Neural progenitor cell (in vitro differentiated cells): ENCODE results near the gene RLN3. TPM values are rescaled to one million over a fixed set of nuclear protein-coding genes. Genes with fewer than 3 reads are reported as not detected.

Source experiments
- DNase-seq: peaks from one replicate; pipeline ENCODE4 v3.0.0-alpha.2; 2016; ENCODE audit warnings: low spot score
- H2AFZ ChIP-seq: fragments of 200-600 bp; sonication (generic); replicated peaks from 2 replicates; pipeline ENCODE4 v1.6.1; 2016; ENCODE audit warnings: antibody characterized with exemption
- H3F3A ChIP-seq: fragments of 200-600 bp; sonication (generic); 2 replicates; pipeline ENCODE4 v1.6.1; 2016; ENCODE audit warnings: antibody characterized with exemption, low read depth
- H3K27ac ChIP-seq: fragments of 200-600 bp; sonication (generic); 2 replicates; pipeline ENCODE4 v1.5.1; 2016; ENCODE audit warnings: mild to moderate bottlenecking
- H3K27me3 ChIP-seq: fragments of 200-600 bp; sonication (generic); 2 replicates; pipeline ENCODE4 v1.6.1; 2016; ENCODE audit warnings: mild to moderate bottlenecking, moderate library complexity
- H3K36me3 ChIP-seq: fragments of 200-600 bp; sonication (generic); 2 replicates; pipeline ENCODE4 v1.5.1; 2016
- H3K4me1 ChIP-seq: fragments of 200-600 bp; sonication (generic); 2 replicates; pipeline ENCODE4 v1.6.1; 2016; ENCODE audit warnings: mixed run types
- H3K4me2 ChIP-seq: fragments of 200-600 bp; sonication (generic); 2 replicates; pipeline ENCODE4 v1.6.1; 2016
- H3K4me3 ChIP-seq: fragments of 200-600 bp; sonication (generic); 2 replicates; pipeline ENCODE4 v1.5.1; 2016
- H3K79me2 ChIP-seq: fragments of 200-600 bp; sonication (generic); 2 replicates; pipeline ENCODE4 v1.6.1; 2016; ENCODE audit warnings: low read depth
- H3K9ac ChIP-seq: fragments of 200-600 bp; sonication (generic); 2 replicates; pipeline ENCODE4 v1.6.1; 2016
- H3K9me3 ChIP-seq: fragments of 200-600 bp; sonication (generic); 2 replicates; pipeline ENCODE4 v1.5.1; 2016; ENCODE audit warnings: low read depth
- H4K20me1 ChIP-seq: fragments of 200-600 bp; sonication (generic); 2 replicates; pipeline ENCODE4 v1.6.1; 2016; ENCODE audit warnings: low read depth
- H3K27ac Mint-ChIP-seq: 3 replicates; pipeline ENCODE4 v1.8.0; 2021; ENCODE audit warnings: mixed read lengths
- H3K27me3 Mint-ChIP-seq: 2 replicates; pipeline ENCODE4 v1.8.0; 2022; ENCODE audit warnings: low read depth, mild to moderate bottlenecking, inconsistent platforms, moderate library complexity, mixed read lengths; ENCODE audit not compliant: insufficient read depth
- H3K36me3 Mint-ChIP-seq: 3 replicates; pipeline ENCODE4 v1.8.0; 2021; ENCODE audit warnings: mixed read lengths
- H3K4me1 Mint-ChIP-seq: 3 replicates; pipeline ENCODE4 v1.8.0; 2021; ENCODE audit warnings: mixed read lengths
- H3K4me3 Mint-ChIP-seq: 3 replicates; pipeline ENCODE4 v1.8.0; 2021; ENCODE audit warnings: mild to moderate bottlenecking, moderate library complexity, mixed read lengths
- H3K9me3 Mint-ChIP-seq: 3 replicates; pipeline ENCODE4 v1.8.0; 2020; ENCODE audit warnings: mixed read lengths
- EZH2 ChIP-seq: fragments of 200-600 bp; sonication (generic); IDR thresholded peaks from 2 replicates; pipeline ENCODE4 v1.6.1; 2017; ENCODE audit warnings: antibody characterized with exemption, mild to moderate bottlenecking, moderate library complexity
- EZH2phosphoT487 ChIP-seq: fragments of 200-600 bp; sonication (generic); IDR thresholded peaks from 2 replicates; pipeline ENCODE4 v1.6.1; 2017; ENCODE audit warnings: antibody characterized with exemption
- total RNA-seq: library from RNA; depleted of rRNA; stranded (reverse); fragments of >200 nt; gene quantifications from 2 replicates; pipeline ENCODE4 v1.2.3, GENCODE V29; 2015; ENCODE audit warnings: low replicate concordance
- TF ChIP-seq, protein P1 (sequence below): fragments of 200-600 bp; sonication (generic); IDR thresholded peaks from 2 replicates; pipeline ENCODE4 v1.5.1; 2017; ENCODE audit warnings: antibody characterized with exemption, mild to moderate bottlenecking

The RLN3 gene
- total RNA-seq, 1 donor from 2014 or later = not detected

DNA sequence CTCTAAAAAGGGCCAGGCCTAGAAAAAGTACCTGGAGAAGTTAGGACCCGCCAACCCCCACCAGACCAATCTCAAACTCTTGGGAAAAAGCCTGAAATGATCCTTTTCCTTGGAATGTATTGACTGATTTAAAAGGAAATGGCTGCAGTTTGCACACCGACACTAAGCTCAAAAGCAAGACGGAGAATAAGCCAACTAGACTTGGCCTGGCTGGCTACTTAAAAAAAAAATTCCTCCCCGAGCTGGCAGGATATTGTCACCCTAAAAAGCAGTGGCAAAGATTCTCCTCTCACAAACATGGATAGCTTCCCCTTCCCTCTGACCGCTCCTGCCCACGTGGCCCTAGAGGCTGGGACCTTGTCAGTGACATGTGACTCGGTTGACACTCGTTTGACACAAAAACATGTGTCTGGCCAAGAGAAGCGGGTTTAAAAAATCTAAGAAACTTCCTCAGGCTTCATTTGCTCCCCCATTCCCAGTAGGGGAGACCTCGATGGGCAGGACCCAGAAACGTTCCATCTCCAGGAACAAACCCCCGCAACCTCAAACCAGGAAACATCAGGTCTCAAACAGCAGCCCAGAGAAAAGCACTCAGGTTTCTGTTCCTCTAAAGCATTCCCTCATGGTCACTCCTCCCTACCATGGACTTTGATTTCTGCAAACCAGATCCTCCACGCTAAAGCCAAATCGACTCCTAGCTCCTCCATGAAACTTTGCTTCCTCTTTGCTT is 23.2 kb upstream of the RLN3 start:
- Histone ChIP-seq H3K27ac (no peak overlapping the region), H3F3A (peaks cover 15% of the 10 kb centered on the region), H3K9me3 (no peaks in the 10 kb centered on the region), H3K79me2 (peaks cover 31% of the 10 kb centered on the region), H2AFZ (no peak overlapping the region), H3K4me1 (no peaks in the 10 kb centered on the region), H3K36me3 (no peaks in the 10 kb centered on the region), H3K4me3 (peak overlapping the region; percentile 92), H3K9ac (no peak overlapping the region), H3K4me2 (no peak overlapping the region), H3K27me3 (no peaks in the 10 kb centered on the region), H4K20me1 (peaks cover 6% of the 10 kb centered on the region)
- Mint-ChIP-seq H3K9me3 (peaks cover 5% of the 10 kb centered on the region), H3K27ac (peak overlapping the region; percentile 87), H3K36me3 (peaks cover 7% of the 10 kb centered on the region), H3K4me3 (peak overlapping the region; percentile 83), H3K27me3 (peaks cover 14% of the 10 kb centered on the region), H3K4me1 (peaks cover 22% of the 10 kb centered on the region)
- no peak for DNase-seq
- no peak for TF ChIP-seq EZH2phosphoT487
- TF ChIP-seq, protein P1, sequence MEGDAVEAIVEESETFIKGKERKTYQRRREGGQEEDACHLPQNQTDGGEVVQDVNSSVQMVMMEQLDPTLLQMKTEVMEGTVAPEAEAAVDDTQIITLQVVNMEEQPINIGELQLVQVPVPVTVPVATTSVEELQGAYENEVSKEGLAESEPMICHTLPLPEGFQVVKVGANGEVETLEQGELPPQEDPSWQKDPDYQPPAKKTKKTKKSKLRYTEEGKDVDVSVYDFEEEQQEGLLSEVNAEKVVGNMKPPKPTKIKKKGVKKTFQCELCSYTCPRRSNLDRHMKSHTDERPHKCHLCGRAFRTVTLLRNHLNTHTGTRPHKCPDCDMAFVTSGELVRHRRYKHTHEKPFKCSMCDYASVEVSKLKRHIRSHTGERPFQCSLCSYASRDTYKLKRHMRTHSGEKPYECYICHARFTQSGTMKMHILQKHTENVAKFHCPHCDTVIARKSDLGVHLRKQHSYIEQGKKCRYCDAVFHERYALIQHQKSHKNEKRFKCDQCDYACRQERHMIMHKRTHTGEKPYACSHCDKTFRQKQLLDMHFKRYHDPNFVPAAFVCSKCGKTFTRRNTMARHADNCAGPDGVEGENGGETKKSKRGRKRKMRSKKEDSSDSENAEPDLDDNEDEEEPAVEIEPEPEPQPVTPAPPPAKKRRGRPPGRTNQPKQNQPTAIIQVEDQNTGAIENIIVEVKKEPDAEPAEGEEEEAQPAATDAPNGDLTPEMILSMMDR = no peak

DNA sequence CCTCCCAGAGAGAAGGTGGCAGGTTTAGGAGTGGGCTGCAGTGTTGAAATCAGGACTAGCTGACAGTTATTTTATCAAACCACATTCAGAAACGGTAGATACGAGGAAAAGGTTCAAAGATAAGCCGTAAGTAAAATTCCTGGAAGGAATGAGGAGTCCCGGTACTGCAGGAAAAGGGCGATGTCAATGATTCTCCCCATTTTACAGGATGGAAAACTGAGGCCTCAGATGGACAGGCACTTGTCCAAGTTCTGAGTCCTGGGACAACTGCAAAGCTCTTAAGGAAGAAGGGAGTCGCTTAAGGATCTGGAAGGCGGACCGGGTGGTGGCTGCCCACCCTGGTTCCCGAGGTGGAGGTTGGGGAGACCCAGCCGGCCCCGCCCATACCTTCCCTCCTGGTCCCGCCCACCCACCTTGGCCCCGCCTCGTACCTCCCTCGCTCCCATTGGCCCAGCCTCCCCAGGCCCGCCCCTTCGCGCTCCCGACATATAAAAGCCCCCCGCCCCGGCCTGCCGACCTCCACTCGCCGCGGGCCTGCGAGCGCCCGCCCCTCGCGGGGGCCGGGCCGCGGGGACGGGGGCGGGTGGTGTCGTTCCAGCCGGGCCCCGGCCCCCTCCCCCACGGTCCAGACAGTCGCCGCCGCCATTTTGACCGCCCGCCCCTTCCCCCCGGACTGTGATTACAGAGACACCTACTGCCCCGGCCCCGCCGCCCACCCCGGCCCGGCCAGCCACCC is 22.4 kb upstream of the RLN3 start:
- TF ChIP-seq, protein P1 = no peak
- no peak for TF ChIP-seq EZH2phosphoT487
- TF ChIP-seq EZH2 = no peak
- H3K36me3 Mint-ChIP-seq = peaks cover 4% of the 10 kb centered on the region
- Histone ChIP-seq H3K4me2 (peak overlapping the region; percentile 76), H3K4me1 (no peaks in the 10 kb centered on the region), H4K20me1 (peaks cover 6% of the 10 kb centered on the region), H3K27ac (peak overlapping the region; percentile 93), H2AFZ (peak overlapping the region; percentile 86), H3K79me2 (peaks cover 23% of the 10 kb centered on the region), H3F3A (peaks cover 15% of the 10 kb centered on the region), H3K4me3 (peak overlapping the region; percentile 92), H3K27me3 (no peaks in the 10 kb centered on the region), H3K9me3 (no peaks in the 10 kb centered on the region), H3K9ac (peak overlapping the region; percentile 79), H3K36me3 (no peaks in the 10 kb centered on the region)
- H3K4me3 Mint-ChIP-seq = peak overlapping the region; percentile 94
- peak overlapping the region; percentile 87 for H3K27ac Mint-ChIP-seq
- H3K27me3 Mint-ChIP-seq = peaks cover 14% of the 10 kb centered on the region
- peaks cover 2% of the 10 kb centered on the region for H3K9me3 Mint-ChIP-seq
- H3K4me1 Mint-ChIP-seq = peaks cover 22% of the 10 kb centered on the region
- DNase-seq = peak; percentile 94

DNA sequence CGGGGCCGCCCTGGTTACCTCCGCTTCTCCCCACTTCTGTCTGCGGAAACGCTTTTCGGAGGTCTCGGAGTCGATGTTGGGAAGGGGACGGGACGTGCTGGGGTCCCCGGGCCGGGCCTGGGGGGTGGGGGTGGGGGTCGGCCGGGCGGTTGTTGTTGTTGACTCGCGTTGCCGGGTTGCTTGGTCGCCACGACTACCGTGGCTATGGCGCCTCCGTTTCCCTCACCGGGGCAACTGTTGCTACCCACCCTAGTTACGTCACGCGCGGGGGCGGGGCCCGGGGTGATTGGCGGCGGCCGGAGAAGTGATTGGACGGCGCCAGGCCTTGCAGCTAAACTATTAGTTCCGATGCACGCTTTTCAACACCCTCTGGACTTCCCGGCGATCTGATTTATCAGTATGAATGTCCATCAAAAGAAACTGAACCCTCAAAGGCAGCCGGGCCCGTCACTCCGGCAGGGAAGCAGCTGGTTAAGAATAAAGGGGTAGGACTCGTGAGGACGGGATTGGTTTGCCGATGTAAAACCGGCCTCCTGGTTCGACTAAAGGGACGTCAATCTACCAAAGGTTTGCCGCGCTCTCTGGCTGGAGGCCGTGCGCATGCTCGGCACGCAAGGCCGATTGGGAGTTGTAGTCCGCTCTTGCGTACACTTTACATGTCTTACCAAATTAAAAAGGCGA is 21.7 kb upstream of the RLN3 start, which contains the start of gene RFX1:
Gene RFX1, minus strand, starts transcription at position 236 of the 681 bp plus-strand sequence. CDS start 12,477 bp downstream, outside the sequence.
- Histone ChIP-seq H3K4me2 (peak within 1 kb of the TSS; percentile 76), H2AFZ (peak within 1 kb of the TSS; percentile 86), H3K36me3 (no peaks in the 10 kb centered on the region), H3K9me3 (no peaks in the 10 kb centered on the region), H4K20me1 (peaks cover 6% of the 10 kb centered on the region), H3K27me3 (no peaks in the 10 kb centered on the region), H3K79me2 (peaks cover 20% of the 10 kb centered on the region), H3K9ac (peak within 1 kb of the TSS; percentile 79), H3F3A (peaks cover 15% of the 10 kb centered on the region), H3K27ac (peak within 1 kb of the TSS; percentile 93), H3K4me1 (no peaks in the 10 kb centered on the region), H3K4me3 (peak within 1 kb of the TSS; percentile 92)
- TF ChIP-seq, protein P1 = no peak
- TF ChIP-seq EZH2 = no peak
- TF ChIP-seq EZH2phosphoT487 = no peak
- Mint-ChIP-seq H3K9me3 (no peaks in the 10 kb centered on the region), H3K27me3 (peaks cover 14% of the 10 kb centered on the region), H3K27ac (peak within 1 kb of the TSS; percentile 100), H3K4me1 (peaks cover 20% of the 10 kb centered on the region), H3K36me3 (no peaks in the 10 kb centered on the region), H3K4me3 (peak within 1 kb of the TSS; percentile 94)
- peak; percentile 99 for DNase-seq
